ENCODE data around the gene BRDT. TPM values are rescaled to one million over a fixed set of nuclear protein-coding genes. Genes with fewer than 3 reads are reported as not detected.

The BRDT gene
- polyA plus RNA-seq, 1 donor = not detected

DNA sequence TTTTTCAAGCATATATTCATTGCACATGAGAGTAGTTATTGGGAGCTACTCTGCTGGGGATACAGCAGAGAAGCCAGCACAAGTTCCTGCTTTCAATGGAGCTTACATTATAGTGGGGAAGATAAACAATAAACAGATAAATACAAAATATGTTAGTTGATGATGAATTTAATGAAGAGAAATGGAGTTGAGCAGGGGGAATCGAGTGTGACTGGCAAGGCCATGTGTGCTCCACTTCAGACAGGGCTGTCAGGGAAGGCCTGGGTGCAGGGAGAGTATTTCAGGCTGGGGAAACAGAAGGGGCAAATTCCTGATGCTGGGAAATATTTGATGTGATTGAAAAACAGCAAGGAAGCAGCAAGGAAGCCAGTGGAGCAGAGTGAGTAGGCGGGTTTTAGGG is 21.2 kb upstream of the BRDT start:
- Histone ChIP-seq H3K9me3 (ENCODE audit: control insufficient read depth, low read depth, low read length) (no peaks in the 10 kb centered on the region), H3K36me3 (ENCODE audit: control insufficient read depth, insufficient read depth, low read length) (no peaks in the 10 kb centered on the region), H3K27ac (ENCODE audit: low read length) (no peak overlapping the region), H3K27me3 (ENCODE audit: control insufficient read depth, insufficient read depth, low read length) (no peaks in the 10 kb centered on the region), H3K4me3 (ENCODE audit: low read length) (no peak overlapping the region), H3K4me1 (ENCODE audit: control insufficient read depth, insufficient read depth, low read length) (no peaks in the 10 kb centered on the region)
- WGBS (ENCODE audit: insufficient coverage, low lambda C conversion rate) = 88% methylated on average over 2 of the region's 2 CpGs
- DNase-seq = no peak

GRCh38 chr1:91929250-91929649 is 20.0 kb upstream of the BRDT start:
- H3K36me3 ChIP-seq (ENCODE audit: control insufficient read depth, insufficient read depth, low read length) = no peaks in the 10 kb centered on the region
- 0% methylated on average over 1 of the region's 2 CpGs for WGBS (ENCODE audit: insufficient coverage, low lambda C conversion rate)
- no peaks in the 10 kb centered on the region for H3K27me3 ChIP-seq (ENCODE audit: control insufficient read depth, insufficient read depth, low read length)
- no peak for DNase-seq
- no peak overlapping the region for H3K4me3 ChIP-seq (ENCODE audit: low read length)
- H3K27ac ChIP-seq (ENCODE audit: low read length) = no peak overlapping the region
- no peaks in the 10 kb centered on the region for H3K9me3 ChIP-seq (ENCODE audit: control insufficient read depth, low read depth, low read length)
- H3K4me1 ChIP-seq (ENCODE audit: control insufficient read depth, insufficient read depth, low read length) = no peaks in the 10 kb centered on the region

GRCh38 chr1:91937613-91938012 is 11.6 kb upstream of the BRDT start:
- WGBS (ENCODE audit: insufficient coverage, low lambda C conversion rate) = 100% methylated on average over 1 of the region's 10 CpGs
- H3K9me3 ChIP-seq (ENCODE audit: control insufficient read depth, low read depth, low read length) = no peaks in the 10 kb centered on the region
- H3K27ac ChIP-seq (ENCODE audit: low read length) = no peak overlapping the region
- no peak overlapping the region for H3K4me3 ChIP-seq (ENCODE audit: low read length)
- no peaks in the 10 kb centered on the region for H3K36me3 ChIP-seq (ENCODE audit: control insufficient read depth, insufficient read depth, low read length)
- H3K4me1 ChIP-seq (ENCODE audit: control insufficient read depth, insufficient read depth, low read length) = no peaks in the 10 kb centered on the region
- no peaks in the 10 kb centered on the region for H3K27me3 ChIP-seq (ENCODE audit: control insufficient read depth, insufficient read depth, low read length)
- DNase-seq = no peak

- no peak overlapping the region for H3K4me3 ChIP-seq (ENCODE audit: low read length)
- no CpG with 5 or more reads among the region's 3 CpGs for WGBS (ENCODE audit: insufficient coverage, low lambda C conversion rate)
- DNase-seq = no peak
- no peaks in the 10 kb centered on the region for H3K9me3 ChIP-seq (ENCODE audit: control insufficient read depth, low read depth, low read length)
- H3K27me3 ChIP-seq (ENCODE audit: control insufficient read depth, insufficient read depth, low read length) = no peaks in the 10 kb centered on the region
- no peaks in the 10 kb centered on the region for H3K4me1 ChIP-seq (ENCODE audit: control insufficient read depth, insufficient read depth, low read length)
- no peaks in the 10 kb centered on the region for H3K36me3 ChIP-seq (ENCODE audit: control insufficient read depth, insufficient read depth, low read length)
- H3K27ac ChIP-seq (ENCODE audit: low read length) = no peak overlapping the region
These were observed 8.7 kb upstream of the BRDT start for GRCh38 chr1:91940496-91940895.

GRCh38 chr1:91944087-91944486 is 5.1 kb upstream of the BRDT start:
- Histone ChIP-seq H3K27ac (ENCODE audit: low read length) (no peak overlapping the region), H3K36me3 (ENCODE audit: control insufficient read depth, insufficient read depth, low read length) (no peaks in the 10 kb centered on the region), H3K9me3 (ENCODE audit: control insufficient read depth, low read depth, low read length) (no peaks in the 10 kb centered on the region), H3K4me1 (ENCODE audit: control insufficient read depth, insufficient read depth, low read length) (no peaks in the 10 kb centered on the region), H3K27me3 (ENCODE audit: control insufficient read depth, insufficient read depth, low read length) (no peaks in the 10 kb centered on the region), H3K4me3 (ENCODE audit: low read length) (no peak overlapping the region)
- no CpG with 5 or more reads among the region's 3 CpGs for WGBS (ENCODE audit: insufficient coverage, low lambda C conversion rate)
- DNase-seq = no peak

- no peaks in the 10 kb centered on the region for H3K27me3 ChIP-seq (ENCODE audit: control insufficient read depth, insufficient read depth, low read length)
- no peak overlapping the region for H3K27ac ChIP-seq (ENCODE audit: low read length)
- H3K4me3 ChIP-seq (ENCODE audit: low read length) = no peak overlapping the region
- DNase-seq = no peak
- WGBS (ENCODE audit: insufficient coverage, low lambda C conversion rate) = no CpG with 5 or more reads among the region's 4 CpGs
- H3K9me3 ChIP-seq (ENCODE audit: control insufficient read depth, low read depth, low read length) = no peaks in the 10 kb centered on the region
- H3K36me3 ChIP-seq (ENCODE audit: control insufficient read depth, insufficient read depth, low read length) = no peaks in the 10 kb centered on the region
- H3K4me1 ChIP-seq (ENCODE audit: control insufficient read depth, insufficient read depth, low read length) = no peaks in the 10 kb centered on the region
These were observed 1.1 kb upstream of the BRDT start for GRCh38 chr1:91948097-91948496.

GRCh38 chr1:91948501-91949355 is 473 bp upstream of the BRDT start:
- Histone ChIP-seq H3K27ac (ENCODE audit: low read length) (no peak overlapping the region), H3K9me3 (ENCODE audit: control insufficient read depth, low read depth, low read length) (no peaks in the 10 kb centered on the region), H3K4me3 (ENCODE audit: low read length) (no peak overlapping the region), H3K27me3 (ENCODE audit: control insufficient read depth, insufficient read depth, low read length) (no peaks in the 10 kb centered on the region), H3K36me3 (ENCODE audit: control insufficient read depth, insufficient read depth, low read length) (no peaks in the 10 kb centered on the region), H3K4me1 (ENCODE audit: control insufficient read depth, insufficient read depth, low read length) (no peaks in the 10 kb centered on the region)
- no peak for DNase-seq
- WGBS (ENCODE audit: insufficient coverage, low lambda C conversion rate) = 84% methylated on average over 3 of the region's 29 CpGs

GRCh38 chr1:91952187-91952586 is 3.0 kb downstream of the BRDT start:
- Histone ChIP-seq H3K27ac (ENCODE audit: low read length) (no peak overlapping the region), H3K4me1 (ENCODE audit: control insufficient read depth, insufficient read depth, low read length) (no peaks in the 10 kb centered on the region), H3K9me3 (ENCODE audit: control insufficient read depth, low read depth, low read length) (no peaks in the 10 kb centered on the region), H3K36me3 (ENCODE audit: control insufficient read depth, insufficient read depth, low read length) (no peaks in the 10 kb centered on the region), H3K27me3 (ENCODE audit: control insufficient read depth, insufficient read depth, low read length) (no peaks in the 10 kb centered on the region), H3K4me3 (ENCODE audit: low read length) (no peak overlapping the region)
- 92% methylated on average over 2 of the region's 2 CpGs for WGBS (ENCODE audit: insufficient coverage, low lambda C conversion rate)
- DNase-seq = no peak

GRCh38 chr1:91958926-91959325 is 9.7 kb downstream of the BRDT start:
- Histone ChIP-seq H3K27ac (ENCODE audit: low read length) (no peak overlapping the region), H3K4me3 (ENCODE audit: low read length) (no peak overlapping the region), H3K4me1 (ENCODE audit: control insufficient read depth, insufficient read depth, low read length) (no peaks in the 10 kb centered on the region), H3K27me3 (ENCODE audit: control insufficient read depth, insufficient read depth, low read length) (no peaks in the 10 kb centered on the region), H3K9me3 (ENCODE audit: control insufficient read depth, low read depth, low read length) (no peaks in the 10 kb centered on the region), H3K36me3 (ENCODE audit: control insufficient read depth, insufficient read depth, low read length) (no peaks in the 10 kb centered on the region)
- WGBS (ENCODE audit: insufficient coverage, low lambda C conversion rate) = no CpG with 5 or more reads among the region's 5 CpGs
- DNase-seq = no peak

DNA sequence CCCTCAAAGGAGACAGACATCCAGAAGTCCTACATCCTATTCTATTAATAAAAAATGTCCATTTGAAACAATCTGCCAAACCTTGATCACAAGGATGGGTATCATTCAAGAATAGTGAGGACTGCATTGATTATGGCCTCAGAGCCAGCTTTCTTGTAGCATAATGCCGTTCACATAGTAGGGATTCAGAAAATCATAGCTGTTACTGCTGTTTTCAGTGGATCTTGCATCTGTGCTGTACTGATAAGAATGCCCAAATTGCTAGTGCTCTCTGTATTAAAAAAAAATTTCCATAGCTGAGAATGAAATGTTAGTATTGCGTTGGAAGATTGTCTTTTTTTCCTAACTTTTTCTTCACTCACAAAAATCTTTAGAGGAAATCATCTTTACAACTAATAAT is 19.1 kb downstream of the BRDT start:
- H3K4me3 ChIP-seq (ENCODE audit: low read length) = no peak overlapping the region
- no peaks in the 10 kb centered on the region for H3K36me3 ChIP-seq (ENCODE audit: control insufficient read depth, insufficient read depth, low read length)
- H3K27me3 ChIP-seq (ENCODE audit: control insufficient read depth, insufficient read depth, low read length) = no peaks in the 10 kb centered on the region
- 100% methylated on average over 1 of the region's 2 CpGs for WGBS (ENCODE audit: insufficient coverage, low lambda C conversion rate)
- no peaks in the 10 kb centered on the region for H3K4me1 ChIP-seq (ENCODE audit: control insufficient read depth, insufficient read depth, low read length)
- H3K9me3 ChIP-seq (ENCODE audit: control insufficient read depth, low read depth, low read length) = no peaks in the 10 kb centered on the region
- DNase-seq = no peak
- no peak overlapping the region for H3K27ac ChIP-seq (ENCODE audit: low read length)

GRCh38 chr1:91979383-91979782 is 30.2 kb downstream of the BRDT start:
- DNase-seq = no peak
- no peaks in the 10 kb centered on the region for H3K4me1 ChIP-seq (ENCODE audit: control insufficient read depth, insufficient read depth, low read length)
- WGBS (ENCODE audit: insufficient coverage, low lambda C conversion rate) = no CpG with 5 or more reads among the region's 7 CpGs
- H3K27ac ChIP-seq (ENCODE audit: low read length) = no peak overlapping the region
- H3K27me3 ChIP-seq (ENCODE audit: control insufficient read depth, insufficient read depth, low read length) = peaks cover 2% of the 10 kb centered on the region
- H3K4me3 ChIP-seq (ENCODE audit: low read length) = no peak overlapping the region
- H3K9me3 ChIP-seq (ENCODE audit: control insufficient read depth, low read depth, low read length) = no peaks in the 10 kb centered on the region
- H3K36me3 ChIP-seq (ENCODE audit: control insufficient read depth, insufficient read depth, low read length) = no peaks in the 10 kb centered on the region

Measured in large intestine (tissue), 3 donors.